Tibial nerve (tissue), 4 donors: Measurements from ENCODE around the gene ITM2C.

Experiments used
- EP300 ChIP-seq, 2 donors: sonication (generic); formaldehyde crosslinking; IDR thresholded peaks; one replicate each; pipeline ENCODE4 v1.6.1; 2017; ENCODE audit warnings: antibody characterized with exemption in 2 of 2, mild to moderate bottlenecking in 1 of 2
- POLR2A ChIP-seq, 2 donors: fragments of 450-650 bp; IDR thresholded peaks; one replicate each; pipeline ENCODE4 v1.6.1; 2017; ENCODE audit warnings: antibody characterized with exemption in 2 of 2, mild to moderate bottlenecking in 2 of 2, moderate library complexity in 2 of 2
- TF ChIP-seq, protein P1 (sequence below), 5 experiments: fragments of 200-600 bp in 3 of 5; fragments of 450-650 bp in 2 of 5; sonication (generic) in 3 of 5; IDR thresholded peaks; one replicate each; pipeline ENCODE4 v1.5.1; 2016 to 2019; ENCODE audit warnings: antibody characterized with exemption in 5 of 5, mild to moderate bottlenecking in 3 of 5, moderate library complexity in 2 of 5

GRCh38 chr2:230927711-230928341, 63.1 kb downstream of the ITM2C start:
- TF ChIP-seq, protein P1, sequence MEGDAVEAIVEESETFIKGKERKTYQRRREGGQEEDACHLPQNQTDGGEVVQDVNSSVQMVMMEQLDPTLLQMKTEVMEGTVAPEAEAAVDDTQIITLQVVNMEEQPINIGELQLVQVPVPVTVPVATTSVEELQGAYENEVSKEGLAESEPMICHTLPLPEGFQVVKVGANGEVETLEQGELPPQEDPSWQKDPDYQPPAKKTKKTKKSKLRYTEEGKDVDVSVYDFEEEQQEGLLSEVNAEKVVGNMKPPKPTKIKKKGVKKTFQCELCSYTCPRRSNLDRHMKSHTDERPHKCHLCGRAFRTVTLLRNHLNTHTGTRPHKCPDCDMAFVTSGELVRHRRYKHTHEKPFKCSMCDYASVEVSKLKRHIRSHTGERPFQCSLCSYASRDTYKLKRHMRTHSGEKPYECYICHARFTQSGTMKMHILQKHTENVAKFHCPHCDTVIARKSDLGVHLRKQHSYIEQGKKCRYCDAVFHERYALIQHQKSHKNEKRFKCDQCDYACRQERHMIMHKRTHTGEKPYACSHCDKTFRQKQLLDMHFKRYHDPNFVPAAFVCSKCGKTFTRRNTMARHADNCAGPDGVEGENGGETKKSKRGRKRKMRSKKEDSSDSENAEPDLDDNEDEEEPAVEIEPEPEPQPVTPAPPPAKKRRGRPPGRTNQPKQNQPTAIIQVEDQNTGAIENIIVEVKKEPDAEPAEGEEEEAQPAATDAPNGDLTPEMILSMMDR (IDR thresholded peaks at IDR 0.05): no peak
- TF ChIP-seq POLR2A (IDR thresholded peaks at IDR 0.05) (no peak), EP300 (IDR thresholded peaks at IDR 0.05) (no peak)
